ENCODE measurements around the gene TAPBP. TPM values are rescaled to one million over a fixed set of nuclear protein-coding genes. Genes with fewer than 3 reads are reported as not detected.
A peak's percentile ranks its signal among the peaks of the same experiment; 100 is the strongest.

Gene TAPBP
- total RNA-seq, 1 experiment from 2014 or later, result 67.2 TPM

DNA sequence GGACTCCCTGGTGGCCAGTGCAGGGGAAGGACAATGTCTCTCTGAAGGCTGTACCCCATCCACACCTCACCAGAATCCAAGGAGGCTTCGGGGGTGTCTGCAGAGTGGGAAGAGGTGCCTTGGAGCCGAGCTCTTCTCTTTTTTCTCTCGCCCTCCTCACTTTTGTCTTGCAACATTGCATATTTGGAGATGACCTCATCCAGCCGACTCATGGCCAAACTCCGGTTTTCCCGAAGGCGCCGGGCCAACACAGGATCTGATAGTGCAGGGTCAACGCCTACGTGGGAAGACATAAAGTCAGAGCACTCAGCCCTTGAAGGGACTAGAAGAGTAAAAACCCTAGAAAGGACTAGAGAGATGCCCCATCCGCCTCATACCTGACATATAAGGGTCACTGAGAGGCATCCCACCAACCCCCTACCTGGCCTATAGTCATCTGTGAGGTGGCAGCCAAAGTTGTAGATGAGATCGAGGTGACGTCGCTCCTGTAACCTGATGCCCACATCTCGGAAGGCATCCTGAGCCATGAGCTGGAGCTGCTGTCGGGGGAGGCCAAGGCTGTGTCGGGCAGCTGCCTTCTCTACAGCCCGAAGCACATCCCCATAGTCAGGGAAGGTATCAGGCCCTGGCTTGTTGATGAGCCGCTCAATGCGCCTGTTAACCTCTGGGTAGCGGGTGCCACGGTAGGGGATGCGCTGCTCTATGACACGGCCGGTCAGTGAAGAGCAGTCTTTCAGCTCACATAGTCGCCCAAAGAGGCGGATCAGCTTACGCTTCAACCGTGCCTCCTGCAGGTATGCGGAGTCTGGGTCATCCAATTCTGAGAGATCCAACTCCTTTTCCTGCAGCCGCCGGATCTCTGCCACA is 6.7 kb upstream of the TAPBP start:
- H3K79me2 ChIP-seq (ENCODE audit: low read length), result peaks cover 38% of the 10 kb centered on the region
- CTCF ChIA-PET, result no interaction called here
- no peak for TF ChIP-seq EZH2 (IDR thresholded peaks at IDR 0.05; ENCODE audit: low read length, unreplicated experiment)
- TF ChIP-seq EZH2phosphoT487 (IDR thresholded peaks at IDR 0.05; ENCODE audit: borderline replicate concordance, low read length), result no peak
- TF ChIP-seq, protein P1, sequence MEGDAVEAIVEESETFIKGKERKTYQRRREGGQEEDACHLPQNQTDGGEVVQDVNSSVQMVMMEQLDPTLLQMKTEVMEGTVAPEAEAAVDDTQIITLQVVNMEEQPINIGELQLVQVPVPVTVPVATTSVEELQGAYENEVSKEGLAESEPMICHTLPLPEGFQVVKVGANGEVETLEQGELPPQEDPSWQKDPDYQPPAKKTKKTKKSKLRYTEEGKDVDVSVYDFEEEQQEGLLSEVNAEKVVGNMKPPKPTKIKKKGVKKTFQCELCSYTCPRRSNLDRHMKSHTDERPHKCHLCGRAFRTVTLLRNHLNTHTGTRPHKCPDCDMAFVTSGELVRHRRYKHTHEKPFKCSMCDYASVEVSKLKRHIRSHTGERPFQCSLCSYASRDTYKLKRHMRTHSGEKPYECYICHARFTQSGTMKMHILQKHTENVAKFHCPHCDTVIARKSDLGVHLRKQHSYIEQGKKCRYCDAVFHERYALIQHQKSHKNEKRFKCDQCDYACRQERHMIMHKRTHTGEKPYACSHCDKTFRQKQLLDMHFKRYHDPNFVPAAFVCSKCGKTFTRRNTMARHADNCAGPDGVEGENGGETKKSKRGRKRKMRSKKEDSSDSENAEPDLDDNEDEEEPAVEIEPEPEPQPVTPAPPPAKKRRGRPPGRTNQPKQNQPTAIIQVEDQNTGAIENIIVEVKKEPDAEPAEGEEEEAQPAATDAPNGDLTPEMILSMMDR (conservative IDR thresholded peaks at IDR 0.05; ENCODE audit: low read depth, low read length), result no peak
- H4K20me1 ChIP-seq (ENCODE audit: low read length), result no peaks in the 10 kb centered on the region
- DNase-seq, result peak; percentile 79
- intact Hi-C loops (cut with micrococcal nuclease), result no loop called here
- H3K36me3 ChIP-seq (ENCODE audit: low read depth, low read length), result peaks cover 12% of the 10 kb centered on the region; the same call in 1 of the 2 replicates
- H3F3A ChIP-seq (ENCODE audit: low read length, unreplicated experiment), result no peaks in the 10 kb centered on the region
- H3K27ac ChIP-seq (ENCODE audit: low read length), result peak overlapping the region; percentile 86
- H3K9me2 ChIP-seq (replicated peaks; ENCODE audit: low read length), result no peaks in the 10 kb centered on the region
- peak overlapping the region; percentile 95 for H3K4me3 ChIP-seq (ENCODE audit: low read length)
- POLR2A ChIA-PET (ENCODE audit: unreplicated experiment), result no interaction called here
- TSS peak; percentile 41 for BruUV-seq (replicated peaks)
- H3K9ac ChIP-seq (ENCODE audit: low read length), result peak overlapping the region; percentile 46
- H3K27me3 ChIP-seq (ENCODE audit: low read length), result no peaks in the 10 kb centered on the region
- H3K9me3 ChIP-seq (ENCODE audit: low read length), result no peaks in the 10 kb centered on the region
- peak; percentile 3; the same call in 1 of the 2 replicates for ATAC-seq
- H2AFZ ChIP-seq (ENCODE audit: low read length), result no peak overlapping the region
- H3K4me2 ChIP-seq (ENCODE audit: low read length), result peak overlapping the region; percentile 96
- peaks cover 51% of the 10 kb centered on the region for H3K4me1 ChIP-seq (ENCODE audit: insufficient read depth, low read length)

DNA sequence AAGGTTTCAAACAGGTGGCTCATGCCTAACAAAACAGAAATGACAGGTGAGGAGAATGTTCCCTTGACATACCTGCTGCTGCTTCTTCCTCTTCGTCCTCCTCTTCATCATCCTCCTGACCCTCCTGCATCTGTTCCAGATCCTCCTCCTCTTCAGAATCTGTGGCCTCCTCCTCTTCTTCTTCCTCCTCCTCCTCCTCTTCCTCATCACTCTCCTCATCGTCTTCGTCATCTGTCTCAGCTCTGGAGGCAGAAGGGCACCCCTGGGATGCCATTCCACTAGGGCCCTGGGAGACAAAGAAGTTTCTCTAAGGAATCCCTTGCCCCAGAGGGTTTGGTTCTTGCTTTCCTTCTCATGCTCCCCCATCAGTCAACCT is 6.0 kb upstream of the TAPBP start:
- peaks cover 56% of the 10 kb centered on the region for H3K4me1 ChIP-seq (ENCODE audit: insufficient read depth, low read length)
- H3K4me3 ChIP-seq (ENCODE audit: low read length), result peak overlapping the region; percentile 95
- ATAC-seq, result no peak

More for the DNA sequence above, 6.0 kb upstream of the TAPBP start:
- intact Hi-C loops (cut with micrococcal nuclease), result no loop called here
- CTCF ChIA-PET, result no interaction called here
- Histone ChIP-seq H3F3A (ENCODE audit: low read length, unreplicated experiment) (no peaks in the 10 kb centered on the region), H3K9ac (ENCODE audit: low read length) (peak overlapping the region; percentile 46), H3K27me3 (ENCODE audit: low read length) (no peaks in the 10 kb centered on the region), H3K36me3 (ENCODE audit: low read depth, low read length) (peaks cover 12% of the 10 kb centered on the region; the same call in 1 of the 2 replicates), H2AFZ (ENCODE audit: low read length) (no peak overlapping the region), H3K9me2 (replicated peaks; ENCODE audit: low read length) (no peaks in the 10 kb centered on the region), H3K27ac (ENCODE audit: low read length) (peak overlapping the region; percentile 86), H4K20me1 (ENCODE audit: low read length) (no peaks in the 10 kb centered on the region), H3K79me2 (ENCODE audit: low read length) (peaks cover 38% of the 10 kb centered on the region), H3K9me3 (ENCODE audit: low read length) (no peaks in the 10 kb centered on the region), H3K4me2 (ENCODE audit: low read length) (peak overlapping the region; percentile 96)
- no peak for DNase-seq
- BruUV-seq (replicated peaks), result no TSS peak
- POLR2A ChIA-PET (ENCODE audit: unreplicated experiment), result interaction anchor here (0.7 kb wide), 1 partner anchor 16 kb away, joined by 3 read pairs; no protein-coding TSS in a partner anchor
- TF ChIP-seq, protein P1 (conservative IDR thresholded peaks at IDR 0.05; ENCODE audit: low read depth, low read length), result no peak
- TF ChIP-seq EZH2phosphoT487 (IDR thresholded peaks at IDR 0.05; ENCODE audit: borderline replicate concordance, low read length) (no peak), EZH2 (IDR thresholded peaks at IDR 0.05; ENCODE audit: low read length, unreplicated experiment) (no peak)
